ENCODE data around the gene PAX7.
"Not testable (repeated sequence)": the region's sequence is repeated elsewhere in the genome, so short reads cannot be mapped to it uniquely, and the experiment has no call there.

Gene PAX7

GRCh38 chr1:18734461-18735223 lies 104.0 kb downstream of the PAX7 start:
- no peak for DNase-seq

GRCh38 chr1:18735224-18735997 lies 104.8 kb downstream of the PAX7 start:
- no peak for DNase-seq

- DNase-seq = no peak
These were observed 106.3 kb downstream of the PAX7 start for GRCh38 chr1:18736958-18737357.

GRCh38 chr1:18738126-18738525 lies 107.5 kb downstream of the PAX7 start:
- DNase-seq = no peak

GRCh38 chr1:18738617-18739016 lies 108.0 kb downstream of the PAX7 start:
- no peak for DNase-seq

GRCh38 chr1:18739408-18739807 lies 108.8 kb downstream of the PAX7 start:
- no peak for DNase-seq

GRCh38 chr1:18739897-18740296 lies 109.3 kb downstream of the PAX7 start:
- DNase-seq = no peak

- DNase-seq = no peak
These were observed 110.0 kb downstream of the PAX7 start for GRCh38 chr1:18740617-18741016.

GRCh38 chr1:18743233-18743632 lies 112.6 kb downstream of the PAX7 start:
- no peak for DNase-seq

- DNase-seq = not testable (repeated sequence)
These were observed 113.7 kb downstream of the PAX7 start for GRCh38 chr1:18744381-18744780.

- DNase-seq = no peak
These were observed 116.3 kb downstream of the PAX7 start for GRCh38 chr1:18746981-18747380.

GRCh38 chr1:18747671-18748070 lies 117.0 kb downstream of the PAX7 start:
- no peak for DNase-seq

- DNase-seq = no peak
These were observed 117.8 kb downstream of the PAX7 start for GRCh38 chr1:18748435-18748834.

GRCh38 chr1:18749569-18749968 lies 118.9 kb downstream of the PAX7 start:
- no peak for DNase-seq

GRCh38 chr1:18750600-18750999 lies 120.0 kb downstream of the PAX7 start:
- no peak for DNase-seq

- no peak for DNase-seq
These were observed 120.8 kb downstream of the PAX7 start for GRCh38 chr1:18751425-18751824.

- no peak for DNase-seq
These were observed 121.8 kb downstream of the PAX7 start for GRCh38 chr1:18752409-18752808.

- no peak for DNase-seq
These were observed 129.5 kb downstream of the PAX7 start for GRCh38 chr1:18760156-18760555.

GRCh38 chr1:18761948-18762840 lies 131.5 kb downstream of the PAX7 start:
- DNase-seq = no peak

- DNase-seq = no peak
These were observed 133.7 kb downstream of the PAX7 start for GRCh38 chr1:18764362-18764761.

- no peak for DNase-seq
These were observed 135.1 kb downstream of the PAX7 start for GRCh38 chr1:18765725-18766124.

- DNase-seq = no peak
These were observed 135.7 kb downstream of the PAX7 start for GRCh38 chr1:18766328-18766727.

- not testable (repeated sequence) for DNase-seq
These were observed 136.9 kb downstream of the PAX7 start for GRCh38 chr1:18767576-18767975.

All from amniotic stem cell (primary cell).